Right cardiac atrium (tissue), 5 donors: ENCODE measurements around the gene PRAME. TPM values are rescaled to one million over a fixed set of nuclear protein-coding genes. Genes with fewer than 3 reads are reported as not detected.

Source experiments
- ATAC-seq, 2 donors: fragments of 200-7000 bp; cut with Tn5 transposase; one replicate each; pipeline versions ENCODE4 v1.8.0 to v1.9.1; 2020; ENCODE audit warnings: moderate library complexity in 2 of 2, mild to moderate bottlenecking in 1 of 2
- DNase-seq, 3 donors: peaks; one replicate each; pipeline ENCODE4 v3.0.0-alpha.2; 2020
- H3K27ac ChIP-seq: one replicate; pipeline ENCODE4 v1.5.1; 2013; ENCODE audit warnings: mild to moderate bottlenecking, low read length, control low read depth, moderate library complexity
- H3K27me3 ChIP-seq: one replicate; pipeline ENCODE4 v1.6.1; 2013; ENCODE audit not compliant: control insufficient read depth, insufficient read depth
- H3K4me1 ChIP-seq: one replicate; pipeline ENCODE4 v1.6.1; 2013; ENCODE audit warnings: low read length; ENCODE audit not compliant: control insufficient read depth, insufficient read depth
- H3K4me3 ChIP-seq: one replicate; pipeline ENCODE4 v1.5.1; 2013; ENCODE audit warnings: low read length, control low read depth
- H3K9me3 ChIP-seq: one replicate; pipeline ENCODE4 v1.6.1; 2013; ENCODE audit warnings: low read length; ENCODE audit not compliant: control insufficient read depth
- WGBS: extraction: QIAGEN DNeasy Blood & Tissue Kit; methylation state at CpG from one replicate; pipeline ENCODE4 v1.1.7; 2013; 5-methylcytosine and 5-hydroxymethylcytosine counted together
- intact Hi-C, 4 donors: fragments of 100-400 bp; cut with DNase I; formaldehyde crosslinking; loops; one replicate each; pipeline versions ENCODE4 v1.11.0 to v1.14.0; 2022 to 2023
- polyA plus RNA-seq: library from polyadenylated mRNA; stranded (reverse); fragments of 200-250 nt; gene quantifications from one replicate; pipeline ENCODE4 v1.2.3, GENCODE V29; 2013
- total RNA-seq, 4 donors: library from RNA; stranded (reverse); fragmentation: NEBNext Ultra II Directional; extraction: Animal tissue kit (Norgen Biotek cat#: 25700); gene quantifications; one replicate each; pipeline ENCODE4 v1.2.1, GENCODE V29; 2021
- donor health status: healthy with polysubstance abuse.
- donor health status: DM: no; HTN: yes; CAD: no.
- donor health status: DM: no; HTN: no; CAD: no.
- donor health status: DM: no; HTN: yes; CAD: no; lungs with severe emphysema.
- donor health status: DM: yes; HTN: yes; CAD: no.

PRAME gene
- total and polyA plus RNA-seq, 5 donors, result 0.05 TPM; not detected in 4

GRCh38 chr22:22531770-22532546 lies 27.1 kb downstream of the PRAME start:
- DNase-seq (no peak), ATAC-seq (no peak)
- intact Hi-C loops, result no loop called here
- Histone ChIP-seq H3K27ac (no peak overlapping the region), H3K9me3 (no peaks in the 10 kb centered on the region), H3K27me3 (no peaks in the 10 kb centered on the region), H3K4me1 (no peaks in the 10 kb centered on the region), H3K4me3 (no peak overlapping the region)
- whole genome bisulfite sequencing, result 82% methylated on average over 7 of the region's 7 CpGs

- Histone ChIP-seq H3K9me3 (no peaks in the 10 kb centered on the region), H3K4me3 (no peak overlapping the region), H3K4me1 (no peaks in the 10 kb centered on the region), H3K27ac (no peak overlapping the region), H3K27me3 (no peaks in the 10 kb centered on the region)
- ATAC-seq (no peak), DNase-seq (no peak)
- WGBS, result 83% methylated on average over 2 of the region's 2 CpGs
- intact Hi-C loops, result no loop called here
Observed at GRCh38 chr22:22528780-22529179, 30.3 kb downstream of the PRAME start.

- Histone ChIP-seq H3K9me3 (no peaks in the 10 kb centered on the region), H3K4me3 (no peak overlapping the region), H3K27me3 (no peaks in the 10 kb centered on the region), H3K27ac (no peak overlapping the region), H3K4me1 (no peaks in the 10 kb centered on the region)
- WGBS, result 83% methylated on average over 5 of the region's 5 CpGs
- DNase-seq (no peak), ATAC-seq (no peak)
- intact Hi-C loops, result no loop called here
Observed at GRCh38 chr22:22527312-22527711, 31.8 kb downstream of the PRAME start.

- ATAC-seq (no peak), DNase-seq (no peak)
- intact Hi-C loops, result no loop called here
- Histone ChIP-seq H3K27me3 (no peaks in the 10 kb centered on the region), H3K4me3 (no peak overlapping the region), H3K27ac (no peak overlapping the region), H3K9me3 (no peaks in the 10 kb centered on the region), H3K4me1 (no peaks in the 10 kb centered on the region)
- WGBS, result 76% methylated on average over 4 of the region's 4 CpGs
Observed at GRCh38 chr22:22526125-22526912, 32.7 kb downstream of the PRAME start.

GRCh38 chr22:22523494-22523893 lies 35.6 kb downstream of the PRAME start:
- intact Hi-C loops, result no loop called here
- 91% methylated on average over 6 of the region's 6 CpGs for WGBS
- Histone ChIP-seq H3K27ac (no peak overlapping the region), H3K27me3 (no peaks in the 10 kb centered on the region), H3K4me1 (no peaks in the 10 kb centered on the region), H3K9me3 (no peaks in the 10 kb centered on the region), H3K4me3 (no peak overlapping the region)
- no peak for ATAC-seq
- DNase-seq, result no peak

- H3K9me3 ChIP-seq, result no peaks in the 10 kb centered on the region
- 86% methylated on average over 8 of the region's 8 CpGs for WGBS
- no peak overlapping the region for H3K27ac ChIP-seq
- intact Hi-C loops, result no loop called here
- DNase-seq, result no peak
- ATAC-seq, result no peak
- H3K4me1 ChIP-seq, result no peaks in the 10 kb centered on the region
- no peak overlapping the region for H3K4me3 ChIP-seq
- no peaks in the 10 kb centered on the region for H3K27me3 ChIP-seq
Observed at GRCh38 chr22:22521631-22522030, 37.4 kb downstream of the PRAME start.

- intact Hi-C loops, result no loop called here
- H3K27me3 ChIP-seq, result no peaks in the 10 kb centered on the region
- H3K4me1 ChIP-seq, result no peaks in the 10 kb centered on the region
- WGBS, result 78% methylated on average over 12 of the region's 12 CpGs
- no peaks in the 10 kb centered on the region for H3K9me3 ChIP-seq
- no peak overlapping the region for H3K27ac ChIP-seq
- H3K4me3 ChIP-seq, result no peak overlapping the region
- DNase-seq (no peak), ATAC-seq (no peak)
Observed at GRCh38 chr22:22520667-22521602, 38.1 kb downstream of the PRAME start.

GRCh38 chr22:22520020-22520656 lies 38.9 kb downstream of the PRAME start, which contains the start of gene ZNF280A:
TSS of gene ZNF280A (minus strand) at chr22:22520270. CDS start at chr22:22515630, 4,640 bp downstream.
- H3K4me1 ChIP-seq, result no peaks in the 10 kb centered on the region
- H3K9me3 ChIP-seq, result no peaks in the 10 kb centered on the region
- no peak within 1 kb of the TSS for H3K27ac ChIP-seq
- no peak for DNase-seq
- intact Hi-C loops, result no loop called here
- WGBS, result 56% methylated on average over 12 of the region's 12 CpGs
- H3K27me3 ChIP-seq, result no peaks in the 10 kb centered on the region
- H3K4me3 ChIP-seq, result no peak within 1 kb of the TSS
- no peak for ATAC-seq

GRCh38 chr22:22519591-22519990 lies 39.5 kb downstream of the PRAME start:
- DNase-seq (no peak), ATAC-seq (no peak)
- Histone ChIP-seq H3K27ac (no peak overlapping the region), H3K4me3 (no peak overlapping the region), H3K4me1 (no peaks in the 10 kb centered on the region), H3K27me3 (no peaks in the 10 kb centered on the region), H3K9me3 (no peaks in the 10 kb centered on the region)
- intact Hi-C loops, result no loop called here
- 44% methylated on average over 5 of the region's 5 CpGs for WGBS

- 67% methylated on average over 4 of the region's 4 CpGs for WGBS
- Histone ChIP-seq H3K27ac (no peak overlapping the region), H3K27me3 (peaks cover 2% of the 10 kb centered on the region), H3K4me1 (no peaks in the 10 kb centered on the region), H3K4me3 (no peak overlapping the region), H3K9me3 (no peaks in the 10 kb centered on the region)
- ATAC-seq, result no peak
- no peak for DNase-seq
- intact Hi-C loops, result no loop called here
Observed at GRCh38 chr22:22516992-22517391, 42.1 kb downstream of the PRAME start.
